Neural crest cell (in vitro differentiated cells): ENCODE results near the gene ALLC. TPM values are rescaled to one million over a fixed set of nuclear protein-coding genes. Genes with fewer than 3 reads are reported as not detected.

ENCODE experiments used
- DNase-seq: peaks from one replicate; pipeline ENCODE4 v3.0.0; 2021; ENCODE audit warnings: low read depth, mixed read lengths, low spot score
- H3K27ac Mint-ChIP-seq: one replicate; pipeline ENCODE4 v1.8.0; 2021; ENCODE audit warnings: mild to moderate bottlenecking, mixed read lengths; ENCODE audit not compliant: unreplicated experiment
- H3K27me3 Mint-ChIP-seq: 2 replicates; pipeline ENCODE4 v1.8.0; 2021; ENCODE audit warnings: low read depth, mild to moderate bottlenecking, mixed read lengths
- H3K36me3 Mint-ChIP-seq: 2 replicates; pipeline ENCODE4 v1.8.0; 2021; ENCODE audit warnings: low read depth, mild to moderate bottlenecking, mixed read lengths
- H3K4me1 Mint-ChIP-seq: 2 replicates; pipeline ENCODE4 v1.8.0; 2021; ENCODE audit warnings: mixed read lengths
- H3K4me3 Mint-ChIP-seq: one replicate; pipeline ENCODE4 v1.8.0; 2021; ENCODE audit warnings: mild to moderate bottlenecking, mixed read lengths
- H3K9me3 Mint-ChIP-seq: 2 replicates; pipeline ENCODE4 v1.8.0; 2021; ENCODE audit warnings: mixed read lengths
- CTCF ChIP-seq: fragments of 200-600 bp; sonication (generic); conservative IDR thresholded peaks from 2 replicates; pipeline ENCODE4 v1.5.0; 2021; ENCODE audit warnings: antibody characterized with exemption, mild to moderate bottlenecking
- total RNA-seq: library from RNA; stranded (reverse); gene quantifications from 2 replicates; pipeline ENCODE4 v1.2.1, GENCODE V29; 2021

Gene ALLC
- total RNA-seq, 1 donor from 2014 or later = not detected

DNA sequence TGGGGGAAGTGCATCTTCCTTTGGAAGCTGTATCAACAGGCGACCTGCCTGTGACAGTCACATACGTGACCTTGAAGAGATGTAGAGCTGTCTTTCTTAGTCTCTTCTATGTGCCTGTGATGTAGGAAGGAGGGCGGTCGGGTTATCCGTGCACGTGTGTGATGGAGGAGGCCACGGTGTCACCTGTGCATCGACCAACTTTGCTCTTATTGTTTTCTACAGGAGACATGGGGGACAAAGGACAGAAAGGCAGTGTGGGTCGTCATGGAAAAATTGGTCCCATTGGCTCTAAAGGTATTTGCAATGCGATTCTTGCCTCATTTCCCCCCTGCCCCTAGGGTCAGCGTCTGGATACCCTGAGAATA is 20.7 kb upstream of the ALLC start:
- no peak overlapping the region for H3K27ac Mint-ChIP-seq
- no peaks in the 10 kb centered on the region for H3K4me1 Mint-ChIP-seq
- no peak overlapping the region for H3K4me3 Mint-ChIP-seq
- TF ChIP-seq CTCF = no peak
- no peak for DNase-seq
- H3K36me3 Mint-ChIP-seq = no peaks in the 10 kb centered on the region
- H3K9me3 Mint-ChIP-seq = no peaks in the 10 kb centered on the region
- no peaks in the 10 kb centered on the region for H3K27me3 Mint-ChIP-seq

- Mint-ChIP-seq H3K9me3 (no peaks in the 10 kb centered on the region), H3K36me3 (no peaks in the 10 kb centered on the region), H3K4me1 (no peaks in the 10 kb centered on the region), H3K4me3 (no peak overlapping the region), H3K27me3 (no peaks in the 10 kb centered on the region), H3K27ac (no peak overlapping the region)
- no peak for DNase-seq
- no peak for TF ChIP-seq CTCF
Measured at GRCh38 chr2:3637692-3638455, 20.1 kb upstream of the ALLC start.

- no peak overlapping the region for H3K27ac Mint-ChIP-seq
- DNase-seq = no peak
- TF ChIP-seq CTCF = no peak
Measured at GRCh38 chr2:3638456-3638810, 19.6 kb upstream of the ALLC start.

DNA sequence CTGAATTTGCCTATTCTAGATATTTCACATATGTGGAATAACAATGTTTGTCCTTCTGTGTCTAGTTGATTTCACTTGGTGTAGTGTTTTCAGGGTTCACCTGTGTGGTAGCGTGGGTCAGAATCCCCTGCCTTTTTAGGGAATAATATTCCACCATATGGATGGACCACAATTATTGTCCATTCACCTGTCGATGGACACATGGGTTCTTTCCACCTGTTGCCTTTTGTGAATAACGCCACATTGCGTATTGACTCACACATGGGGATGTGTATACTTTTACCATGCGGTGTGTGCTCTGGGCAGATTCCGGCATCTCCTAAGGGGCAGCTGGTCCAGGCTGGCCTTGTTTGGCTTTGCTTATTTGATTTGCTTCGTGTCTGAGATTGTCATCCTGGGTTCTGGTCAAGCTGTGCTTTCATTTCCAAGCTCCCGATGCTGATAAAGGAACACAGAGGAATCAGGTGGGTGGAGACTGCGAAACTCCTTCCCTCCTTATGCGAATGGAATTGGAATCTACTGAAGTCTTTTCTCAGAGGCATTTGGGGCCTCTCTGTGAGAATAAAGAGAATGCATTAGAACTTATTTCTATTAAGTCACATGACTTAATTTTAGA is 18.9 kb upstream of the ALLC start:
- no peaks in the 10 kb centered on the region for H3K9me3 Mint-ChIP-seq
- H3K27ac Mint-ChIP-seq = no peak overlapping the region
- H3K27me3 Mint-ChIP-seq = no peaks in the 10 kb centered on the region
- DNase-seq = no peak
- H3K4me3 Mint-ChIP-seq = no peak overlapping the region
- H3K36me3 Mint-ChIP-seq = no peaks in the 10 kb centered on the region
- H3K4me1 Mint-ChIP-seq = no peaks in the 10 kb centered on the region
- TF ChIP-seq CTCF = no peak

More at GRCh38 chr2:3638456-3638810, 19.6 kb upstream of the ALLC start:
- no peaks in the 10 kb centered on the region for H3K27me3 Mint-ChIP-seq
- no peaks in the 10 kb centered on the region for H3K4me1 Mint-ChIP-seq
- H3K9me3 Mint-ChIP-seq = no peaks in the 10 kb centered on the region
- no peak overlapping the region for H3K4me3 Mint-ChIP-seq
- no peaks in the 10 kb centered on the region for H3K36me3 Mint-ChIP-seq

GRCh38 chr2:3639653-3640052 is 18.3 kb upstream of the ALLC start:
- no peak for DNase-seq
- Mint-ChIP-seq H3K4me1 (no peaks in the 10 kb centered on the region), H3K36me3 (no peaks in the 10 kb centered on the region), H3K4me3 (no peak overlapping the region), H3K27ac (no peak overlapping the region), H3K27me3 (no peaks in the 10 kb centered on the region), H3K9me3 (no peaks in the 10 kb centered on the region)
- TF ChIP-seq CTCF = no peak
